Measurements from ENCODE around the gene CAMTA1. TPM values are rescaled to one million over a fixed set of nuclear protein-coding genes. Genes with fewer than 3 reads are reported as not detected.

CAMTA1 gene
- polyA plus RNA-seq, 1 of the 3 experiments (the other 2 are of a cell fraction): 63.1 TPM

DNA sequence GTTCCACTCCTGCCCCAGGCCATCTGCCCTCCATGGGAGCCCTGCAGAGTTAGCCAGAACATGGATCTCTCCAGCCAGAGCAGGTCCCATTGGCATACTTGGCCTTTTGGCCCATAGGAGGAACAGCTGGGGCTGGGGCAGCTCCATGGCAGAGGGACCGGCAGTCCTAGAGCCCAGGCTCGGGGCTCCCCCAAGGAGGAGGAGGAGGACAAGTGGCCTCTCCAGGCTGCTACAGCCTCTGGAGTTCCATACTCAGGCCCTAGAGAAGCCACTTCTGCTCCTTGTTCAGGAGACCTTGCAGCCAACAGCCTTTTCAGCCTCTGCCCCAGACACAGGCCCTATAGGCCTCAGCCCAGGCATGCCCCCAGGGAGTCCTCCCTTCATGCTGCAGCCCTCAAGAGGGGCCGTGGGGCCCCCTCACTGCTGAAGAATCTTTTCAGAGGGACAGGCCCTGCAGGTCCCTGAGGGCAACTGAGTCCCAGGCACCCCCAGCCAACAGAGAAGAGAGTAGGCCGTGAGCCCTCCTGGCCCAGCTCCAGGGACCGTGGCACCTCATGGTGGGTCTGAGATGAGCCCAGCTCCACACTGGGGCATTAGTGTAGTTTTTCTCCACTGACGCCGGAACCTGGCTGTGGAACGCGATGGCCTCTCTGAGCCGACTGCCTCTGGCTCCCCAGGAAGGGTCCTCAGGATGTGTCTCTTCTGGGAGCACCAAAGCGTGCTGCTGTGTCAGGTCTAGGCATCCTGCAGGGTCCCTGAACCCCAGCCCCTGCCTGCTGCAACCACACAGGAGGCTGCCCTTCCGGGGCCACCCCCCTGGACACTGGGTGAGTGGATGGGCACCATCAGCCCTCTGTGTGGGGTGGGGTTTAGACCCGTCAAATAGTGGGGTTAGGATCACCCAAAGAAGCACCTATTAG is 688.2 kb downstream of the CAMTA1 start:
- Histone ChIP-seq H3K9me2 (no peaks in the 10 kb centered on the region), H2AFZ (ENCODE audit: low read depth) (no peak overlapping the region)

DNA sequence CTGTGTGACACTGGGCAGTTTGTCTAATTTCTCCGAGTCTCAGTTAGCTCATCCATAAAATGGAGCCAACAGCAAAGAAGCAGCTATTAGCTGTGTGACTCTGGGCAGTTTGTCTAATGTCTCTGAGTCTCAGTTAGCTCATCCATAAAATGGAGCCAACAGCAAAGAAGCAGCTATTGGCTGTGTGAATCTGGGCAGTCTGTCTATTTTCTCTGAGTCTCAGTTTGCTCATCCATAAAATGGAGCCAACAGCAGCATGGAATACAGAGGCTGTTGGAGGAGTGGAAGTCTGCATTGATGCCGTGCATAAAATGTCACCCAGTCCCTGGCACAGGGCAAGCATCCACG is 688.9 kb downstream of the CAMTA1 start:
- no peak overlapping the region for H3K9ac ChIP-seq
- peaks cover 20 to 91% of the 10 kb centered on the region in 2 experiments for H3K4me1 ChIP-seq (ENCODE audit: control insufficient read depth in 1 of 2, insufficient read depth in 2 of 2, low read depth in 1 of 2, low read length in 1 of 2)
- ChIA-PET CTCF (interaction anchor here (0.8 to 1.8 kb wide), 5 partner anchors 10 to 81 kb away, joined by 3 to 6 read pairs (median 4); no protein-coding TSS in a partner anchor), POLR2A (interaction anchor here (1.0 kb wide), 1 partner anchor 19 kb away, joined by 3 read pairs; no protein-coding TSS in a partner anchor)
- no peaks in the 10 kb centered on the region for H3K79me2 ChIP-seq (ENCODE audit: insufficient read depth)
- H3K27ac ChIP-seq (ENCODE audit: low read depth in 2 of 2, low read length in 1 of 2): no peak overlapping the region
- no peaks in the 10 kb centered on the region for H3F3A ChIP-seq (replicated peaks; ENCODE audit: insufficient read depth)
- no peaks in the 10 kb centered on the region for H3K9me3 ChIP-seq
- no peak for DNase-seq
- no peaks in the 10 kb centered on the region for H3K9me2 ChIP-seq
- no peaks in the 10 kb centered on the region for H4K20me1 ChIP-seq (ENCODE audit: insufficient read depth)
- H3K27me3 ChIP-seq (ENCODE audit: insufficient read depth): no peaks in the 10 kb centered on the region
- H3K4me3 ChIP-seq (ENCODE audit: low read depth in 2 of 2, low read length in 1 of 2): no peak overlapping the region
- no peaks in the 10 kb centered on the region for H3K36me3 ChIP-seq (replicated peaks in 1 of 2; ENCODE audit: control insufficient read depth in 1 of 2, insufficient read depth in 2 of 2, low read length in 1 of 2)
- WGBS (ENCODE audit: low lambda C conversion rate): 81% methylated on average over 2 of the region's 3 CpGs
- H3K4me2 ChIP-seq: no peak overlapping the region
- H2AFZ ChIP-seq (ENCODE audit: low read depth): no peak overlapping the region
- TF ChIP-seq CHD2 (IDR thresholded peaks at IDR 0.05; ENCODE audit: low read length, partially characterized antibody) (no peak), FOXJ3 (CRISPR knock-in tag; IDR thresholded peaks at IDR 0.05) (no peak), ELF1 (IDR thresholded peaks at IDR 0.05) (no peak), YY1 (IDR thresholded peaks at IDR 0.05; ENCODE audit: low read depth) (no peak), FOSL2 (IDR thresholded peaks at IDR 0.05; ENCODE audit: borderline replicate concordance, low read depth) (no peak), EP300 (IDR thresholded peaks at IDR 0.05; ENCODE audit: borderline replicate concordance in 1 of 2, low read depth in 1 of 2, low read length in 1 of 2) (no peak), EZH2phosphoT487 (IDR thresholded peaks at IDR 0.05; ENCODE audit: borderline replicate concordance, low read depth) (no peak), POLR2AphosphoS5 (IDR thresholded peaks at IDR 0.05; ENCODE audit: low read depth, low read length) (no peak)
- TF ChIP-seq, protein P1, sequence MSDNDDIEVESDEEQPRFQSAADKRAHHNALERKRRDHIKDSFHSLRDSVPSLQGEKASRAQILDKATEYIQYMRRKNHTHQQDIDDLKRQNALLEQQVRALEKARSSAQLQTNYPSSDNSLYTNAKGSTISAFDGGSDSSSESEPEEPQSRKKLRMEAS (IDR thresholded peaks at IDR 0.05; ENCODE audit: low read depth): no peak
- TF ChIP-seq, protein P2, sequence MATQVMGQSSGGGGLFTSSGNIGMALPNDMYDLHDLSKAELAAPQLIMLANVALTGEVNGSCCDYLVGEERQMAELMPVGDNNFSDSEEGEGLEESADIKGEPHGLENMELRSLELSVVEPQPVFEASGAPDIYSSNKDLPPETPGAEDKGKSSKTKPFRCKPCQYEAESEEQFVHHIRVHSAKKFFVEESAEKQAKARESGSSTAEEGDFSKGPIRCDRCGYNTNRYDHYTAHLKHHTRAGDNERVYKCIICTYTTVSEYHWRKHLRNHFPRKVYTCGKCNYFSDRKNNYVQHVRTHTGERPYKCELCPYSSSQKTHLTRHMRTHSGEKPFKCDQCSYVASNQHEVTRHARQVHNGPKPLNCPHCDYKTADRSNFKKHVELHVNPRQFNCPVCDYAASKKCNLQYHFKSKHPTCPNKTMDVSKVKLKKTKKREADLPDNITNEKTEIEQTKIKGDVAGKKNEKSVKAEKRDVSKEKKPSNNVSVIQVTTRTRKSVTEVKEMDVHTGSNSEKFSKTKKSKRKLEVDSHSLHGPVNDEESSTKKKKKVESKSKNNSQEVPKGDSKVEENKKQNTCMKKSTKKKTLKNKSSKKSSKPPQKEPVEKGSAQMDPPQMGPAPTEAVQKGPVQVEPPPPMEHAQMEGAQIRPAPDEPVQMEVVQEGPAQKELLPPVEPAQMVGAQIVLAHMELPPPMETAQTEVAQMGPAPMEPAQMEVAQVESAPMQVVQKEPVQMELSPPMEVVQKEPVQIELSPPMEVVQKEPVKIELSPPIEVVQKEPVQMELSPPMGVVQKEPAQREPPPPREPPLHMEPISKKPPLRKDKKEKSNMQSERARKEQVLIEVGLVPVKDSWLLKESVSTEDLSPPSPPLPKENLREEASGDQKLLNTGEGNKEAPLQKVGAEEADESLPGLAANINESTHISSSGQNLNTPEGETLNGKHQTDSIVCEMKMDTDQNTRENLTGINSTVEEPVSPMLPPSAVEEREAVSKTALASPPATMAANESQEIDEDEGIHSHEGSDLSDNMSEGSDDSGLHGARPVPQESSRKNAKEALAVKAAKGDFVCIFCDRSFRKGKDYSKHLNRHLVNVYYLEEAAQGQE (IDR thresholded peaks at IDR 0.05; ENCODE audit: low read depth, low read length): no peak

More for the DNA sequence above, 688.2 kb downstream of the CAMTA1 start:
- Histone ChIP-seq H3K9ac (no peak overlapping the region), H3K4me2 (no peak overlapping the region), H3K27ac (ENCODE audit: low read depth in 2 of 2, low read length in 1 of 2) (no peak overlapping the region), H3K4me3 (ENCODE audit: low read depth in 2 of 2, low read length in 1 of 2) (no peak overlapping the region), H3K4me1 (ENCODE audit: control insufficient read depth in 1 of 2, insufficient read depth in 2 of 2, low read depth in 1 of 2, low read length in 1 of 2) (peaks cover 20 to 90% of the 10 kb centered on the region in 2 experiments), H3K79me2 (ENCODE audit: insufficient read depth) (no peaks in the 10 kb centered on the region), H3K9me3 (no peaks in the 10 kb centered on the region), H3K27me3 (ENCODE audit: insufficient read depth) (no peaks in the 10 kb centered on the region), H3F3A (replicated peaks; ENCODE audit: insufficient read depth) (no peaks in the 10 kb centered on the region), H3K36me3 (replicated peaks in 1 of 2; ENCODE audit: control insufficient read depth in 1 of 2, insufficient read depth in 2 of 2, low read length in 1 of 2) (no peaks in the 10 kb centered on the region), H4K20me1 (ENCODE audit: insufficient read depth) (no peaks in the 10 kb centered on the region)
- no peak for TF ChIP-seq RAD21 (IDR thresholded peaks at IDR 0.05; ENCODE audit: low read length)
- no peak for TF ChIP-seq RFX5 (IDR thresholded peaks at IDR 0.05; ENCODE audit: low read length)
- TF ChIP-seq, protein P2 (IDR thresholded peaks at IDR 0.05; ENCODE audit: low read depth, low read length): no peak
- no peak for TF ChIP-seq SMC3 (IDR thresholded peaks at IDR 0.05; ENCODE audit: low read depth, low read length)
- no peak for TF ChIP-seq FOXM1 (IDR thresholded peaks at IDR 0.05; ENCODE audit: low read depth)
- TF ChIP-seq RCOR1 (IDR thresholded peaks at IDR 0.05; ENCODE audit: low read length): no peak
- no peak for TF ChIP-seq RXRA (IDR thresholded peaks at IDR 0.05; ENCODE audit: borderline replicate concordance, low read depth)
- 95% methylated on average over 7 of the region's 13 CpGs for WGBS (ENCODE audit: low lambda C conversion rate)
- CTCF ChIA-PET: interaction anchor here (0.8 to 1.8 kb wide), 2 partner anchors 9 to 21 kb away, joined by 3 to 6 read pairs; no protein-coding TSS in a partner anchor
- no peak for DNase-seq
- POLR2A ChIA-PET: no interaction called here
